Sigmoid colon (tissue), 7 donors: Measurements from ENCODE around the gene MAPK6. TPM values are rescaled to one million over a fixed set of nuclear protein-coding genes. Genes with fewer than 3 reads are reported as not detected.

Experiments used
- DNase-seq: peaks from one replicate; pipeline ENCODE4 v3.0.0-alpha.2; 2019
- H3K27ac ChIP-seq, 4 donors: fragments of 200-600 bp; sonication (generic); one replicate each; pipeline ENCODE4 v1.5.1; 2016 to 2019; ENCODE audit warnings: mild to moderate bottlenecking in 1 of 4
- H3K27me3 ChIP-seq, 3 donors: fragments of 200-600 bp; sonication (generic); one replicate each; pipeline ENCODE4 v1.5.1; 2019; ENCODE audit warnings: mild to moderate bottlenecking in 1 of 3
- H3K36me3 ChIP-seq, 4 donors: fragments of 200-600 bp; sonication (generic); one replicate each; pipeline ENCODE4 v1.5.1; 2016 to 2019
- H3K4me1 ChIP-seq, 4 donors: fragments of 200-600 bp; sonication (generic); one replicate each; pipeline ENCODE4 v1.5.1; 2017 to 2019
- H3K4me3 ChIP-seq, 4 donors: fragments of 200-600 bp; sonication (generic); one replicate each; pipeline ENCODE4 v1.5.1; 2017 to 2019; ENCODE audit warnings: mild to moderate bottlenecking in 2 of 4, moderate library complexity in 1 of 4
- H3K9me3 ChIP-seq, 4 donors: fragments of 200-600 bp in 3 of 4; sonication (generic) in 3 of 4; one replicate each; pipeline versions ENCODE4 v1.5.1 to v1.6.1; 2013 to 2019
- EP300 ChIP-seq, 4 donors: sonication (generic); formaldehyde crosslinking; IDR thresholded peaks; one replicate each; pipeline ENCODE4 v1.6.1; 2017; ENCODE audit warnings: antibody characterized with exemption in 4 of 4
- POLR2A ChIP-seq, 2 donors: fragments of 450-650 bp; IDR thresholded peaks; one replicate each; pipeline ENCODE4 v1.6.1; 2016; ENCODE audit warnings: antibody characterized with exemption in 2 of 2, mild to moderate bottlenecking in 2 of 2, moderate library complexity in 2 of 2
- POLR2AphosphoS5 ChIP-seq, 4 donors: sonication (generic); formaldehyde crosslinking; IDR thresholded peaks; one replicate each; pipeline ENCODE4 v1.6.1; 2017; ENCODE audit warnings: antibody characterized with exemption in 4 of 4
- WGBS, 2 donors: extraction: QIAGEN DNeasy Blood & Tissue Kit; methylation state at CpG; one replicate each; pipeline ENCODE4 v1.1.7; 2013; 5-methylcytosine and 5-hydroxymethylcytosine counted together
- intact Hi-C: fragments of 100-400 bp; cut with DNase I; formaldehyde crosslinking; loops from one replicate; pipeline ENCODE4 v1.15.1; 2023
- polyA plus RNA-seq, 3 donors: library from polyadenylated mRNA; stranded (reverse); fragments of 200-250 nt; gene quantifications; one replicate each; pipeline ENCODE4 v1.2.3, GENCODE V29; 2013
- total RNA-seq, 4 donors: library from RNA; depleted of rRNA; stranded (reverse); fragments of >200 nt; gene quantifications; one replicate each; pipeline ENCODE4 v1.1.0, GENCODE V29; 2016
- TF ChIP-seq, protein P1 (sequence below), 4 experiments: fragments of 450-650 bp in 3 of 4; fragments of 200-600 bp in 1 of 4; IDR thresholded peaks; one replicate each; pipeline ENCODE4 v1.5.1; 2016 to 2019; ENCODE audit warnings: antibody characterized with exemption in 4 of 4, mild to moderate bottlenecking in 3 of 4, moderate library complexity in 2 of 4
- donor health status: healthy with polysubstance abuse.
- donor health status: Bipolar disorder and iron deficiency.
- donor health status: healthy.

MAPK6 gene
- total and polyA plus RNA-seq, 7 donors = 17.3 to 82.1 (median 24.1) TPM

DNA sequence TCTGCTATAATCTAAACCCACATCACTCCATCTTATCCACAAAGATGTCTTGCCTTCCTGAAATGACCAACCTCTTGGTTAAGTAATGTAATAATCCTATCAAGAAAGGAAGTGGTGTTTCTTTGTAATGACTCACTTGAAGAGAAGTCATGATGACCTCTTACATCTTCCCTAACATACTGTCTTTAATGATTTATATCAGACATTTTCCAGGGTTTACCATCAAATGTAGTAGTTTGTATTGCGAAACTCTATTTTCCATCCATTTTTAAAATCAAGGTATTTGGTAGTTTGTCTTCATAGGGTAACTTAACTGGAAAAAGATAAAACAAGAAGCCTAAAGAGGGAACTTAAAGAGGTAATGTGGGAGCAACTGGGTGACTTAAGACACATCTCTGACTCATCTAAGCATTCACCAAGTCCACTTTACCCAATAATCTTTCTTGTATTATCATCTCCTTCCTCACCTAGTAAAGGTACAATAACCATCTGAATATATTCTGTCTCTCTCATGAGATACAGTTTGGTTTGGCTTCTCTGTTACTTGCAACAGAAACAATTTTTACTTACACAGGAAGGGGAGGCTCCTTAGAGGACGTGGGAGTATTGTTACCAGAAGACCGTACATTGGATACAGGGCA lies 5.7 kb upstream of the MAPK6 start:
- Histone ChIP-seq H3K36me3 (no peaks in the 10 kb centered on the region), H3K4me1 (peaks cover 0 to 23% (median 21%) of the 10 kb centered on the region in 4 donors), H3K9me3 (no peaks in the 10 kb centered on the region), H3K27ac (no peak overlapping the region), H3K27me3 (no peaks in the 10 kb centered on the region), H3K4me3 (no peak overlapping the region)
- TF ChIP-seq POLR2AphosphoS5 (IDR thresholded peaks at IDR 0.05) (no peak), EP300 (IDR thresholded peaks at IDR 0.05) (no peak), POLR2A (IDR thresholded peaks at IDR 0.05) (no peak)
- TF ChIP-seq, protein P1, sequence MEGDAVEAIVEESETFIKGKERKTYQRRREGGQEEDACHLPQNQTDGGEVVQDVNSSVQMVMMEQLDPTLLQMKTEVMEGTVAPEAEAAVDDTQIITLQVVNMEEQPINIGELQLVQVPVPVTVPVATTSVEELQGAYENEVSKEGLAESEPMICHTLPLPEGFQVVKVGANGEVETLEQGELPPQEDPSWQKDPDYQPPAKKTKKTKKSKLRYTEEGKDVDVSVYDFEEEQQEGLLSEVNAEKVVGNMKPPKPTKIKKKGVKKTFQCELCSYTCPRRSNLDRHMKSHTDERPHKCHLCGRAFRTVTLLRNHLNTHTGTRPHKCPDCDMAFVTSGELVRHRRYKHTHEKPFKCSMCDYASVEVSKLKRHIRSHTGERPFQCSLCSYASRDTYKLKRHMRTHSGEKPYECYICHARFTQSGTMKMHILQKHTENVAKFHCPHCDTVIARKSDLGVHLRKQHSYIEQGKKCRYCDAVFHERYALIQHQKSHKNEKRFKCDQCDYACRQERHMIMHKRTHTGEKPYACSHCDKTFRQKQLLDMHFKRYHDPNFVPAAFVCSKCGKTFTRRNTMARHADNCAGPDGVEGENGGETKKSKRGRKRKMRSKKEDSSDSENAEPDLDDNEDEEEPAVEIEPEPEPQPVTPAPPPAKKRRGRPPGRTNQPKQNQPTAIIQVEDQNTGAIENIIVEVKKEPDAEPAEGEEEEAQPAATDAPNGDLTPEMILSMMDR (IDR thresholded peaks at IDR 0.05) = no peak
- no peak for DNase-seq
- 72 to 87% methylated on average over 3 of the region's 3 CpGs for WGBS, 2 donors
- intact Hi-C loops = loop anchor here (5.0 kb wide), 1 partner anchor 34 kb away; no protein-coding TSS in a partner anchor

DNA sequence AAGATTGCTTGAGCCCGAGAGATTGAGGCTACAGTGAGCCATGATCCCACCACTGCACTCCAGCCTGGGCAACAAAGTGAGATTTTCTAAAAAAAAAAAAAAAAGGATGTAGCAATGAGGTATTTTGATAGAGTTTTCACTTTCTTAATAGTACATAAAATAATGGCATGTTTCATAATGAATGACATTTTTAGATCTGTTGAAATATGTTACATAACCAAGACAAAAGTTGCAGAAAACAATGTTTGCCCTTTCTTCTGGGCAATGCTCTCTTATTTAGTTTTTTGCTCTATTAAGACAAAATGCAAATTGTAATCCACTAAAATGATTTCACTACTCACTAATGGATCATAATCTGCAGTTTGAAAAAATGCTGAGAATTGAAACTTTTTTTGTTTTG lies 4.4 kb upstream of the MAPK6 start:
- H3K27ac ChIP-seq = no peak overlapping the region
- 98 to 100% methylated on average over 1 of the region's 1 CpG for WGBS, 2 donors
- no peak overlapping the region for H3K4me3 ChIP-seq
- no peaks in the 10 kb centered on the region for H3K27me3 ChIP-seq
- no peaks in the 10 kb centered on the region for H3K36me3 ChIP-seq
- intact Hi-C loops = loop anchor here (5.0 kb wide), 1 partner anchor 33 kb away; no protein-coding TSS in a partner anchor
- TF ChIP-seq POLR2AphosphoS5 (IDR thresholded peaks at IDR 0.05) (no peak), POLR2A (IDR thresholded peaks at IDR 0.05) (no peak)
- H3K9me3 ChIP-seq = no peaks in the 10 kb centered on the region
- peaks cover 0 to 29% (median 26%) of the 10 kb centered on the region in 4 donors for H3K4me1 ChIP-seq
- no peak for DNase-seq

DNA sequence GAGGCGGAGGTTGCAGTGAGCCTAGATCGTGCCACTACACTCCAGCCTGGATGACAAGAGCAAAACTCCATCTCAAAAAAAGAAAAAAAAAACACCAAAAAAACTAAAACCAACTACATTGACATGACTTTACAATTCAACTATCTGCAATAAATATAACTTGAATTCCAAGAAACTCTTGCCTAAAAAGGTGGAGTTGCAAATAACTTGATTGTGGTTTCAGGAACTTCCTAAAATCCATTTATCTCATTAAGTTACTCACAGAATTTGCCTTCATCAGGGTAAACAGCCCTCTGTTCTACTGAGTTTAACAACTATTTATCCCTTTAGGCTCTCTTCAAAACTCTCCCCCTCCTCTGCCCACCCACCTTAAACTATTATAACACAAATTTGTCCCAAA lies 2.7 kb upstream of the MAPK6 start:
- 99 to 100% methylated on average over 2 of the region's 2 CpGs for WGBS, 2 donors

DNA sequence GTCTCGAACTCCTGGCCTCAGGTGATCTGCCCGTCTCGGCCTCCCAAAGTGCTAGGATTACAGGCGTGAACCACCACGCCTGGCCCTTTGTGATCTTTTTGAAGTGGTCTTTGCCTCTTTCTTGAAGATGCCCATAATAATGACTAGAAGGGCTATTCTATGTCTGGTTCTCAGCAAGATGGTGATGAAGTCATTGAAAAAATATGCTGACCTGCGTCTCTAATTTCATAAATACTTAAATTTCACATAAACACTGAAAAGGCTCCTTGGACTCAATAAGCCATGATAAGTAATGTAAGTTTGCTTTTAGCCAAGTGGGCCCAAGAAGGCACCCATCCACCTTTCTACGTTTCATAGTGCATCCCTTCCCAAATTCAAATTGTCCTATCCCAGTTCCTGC lies 775 bp upstream of the MAPK6 start:
- H3K4me1 ChIP-seq = peaks cover 0 to 33% (median 30%) of the 10 kb centered on the region in 4 donors
- peak overlapping the region; percentile 95 to 98 (median 96) for H3K27ac ChIP-seq
- peak overlapping the region in 2 of 4 donors; percentile 59 to 70 for H3K4me3 ChIP-seq
- intact Hi-C loops = no loop called here
- H3K36me3 ChIP-seq = no peaks in the 10 kb centered on the region
- DNase-seq = no peak
- H3K27me3 ChIP-seq = no peaks in the 10 kb centered on the region
- 93 to 96% methylated on average over 7 of the region's 7 CpGs for WGBS, 2 donors
- no peak for TF ChIP-seq POLR2A (IDR thresholded peaks at IDR 0.05)
- TF ChIP-seq, protein P1 (IDR thresholded peaks at IDR 0.05) = no peak
- no peak for TF ChIP-seq POLR2AphosphoS5 (IDR thresholded peaks at IDR 0.05)
- TF ChIP-seq EP300 (IDR thresholded peaks at IDR 0.05) = no peak
- no peaks in the 10 kb centered on the region for H3K9me3 ChIP-seq

More for the DNA sequence above, 2.7 kb upstream of the MAPK6 start:
- TF ChIP-seq, protein P1 (IDR thresholded peaks at IDR 0.05) = no peak
- no peak for TF ChIP-seq EP300 (IDR thresholded peaks at IDR 0.05)
- no peak for TF ChIP-seq POLR2A (IDR thresholded peaks at IDR 0.05)
- no peak for TF ChIP-seq POLR2AphosphoS5 (IDR thresholded peaks at IDR 0.05)
- H3K4me1 ChIP-seq = peaks cover 0 to 28% (median 26%) of the 10 kb centered on the region in 4 donors
- H3K9me3 ChIP-seq = no peaks in the 10 kb centered on the region
- intact Hi-C loops = no loop called here
- no peaks in the 10 kb centered on the region for H3K27me3 ChIP-seq
- H3K36me3 ChIP-seq = no peaks in the 10 kb centered on the region
- DNase-seq = no peak
- no peak overlapping the region for H3K4me3 ChIP-seq
- H3K27ac ChIP-seq = no peak overlapping the region

DNA sequence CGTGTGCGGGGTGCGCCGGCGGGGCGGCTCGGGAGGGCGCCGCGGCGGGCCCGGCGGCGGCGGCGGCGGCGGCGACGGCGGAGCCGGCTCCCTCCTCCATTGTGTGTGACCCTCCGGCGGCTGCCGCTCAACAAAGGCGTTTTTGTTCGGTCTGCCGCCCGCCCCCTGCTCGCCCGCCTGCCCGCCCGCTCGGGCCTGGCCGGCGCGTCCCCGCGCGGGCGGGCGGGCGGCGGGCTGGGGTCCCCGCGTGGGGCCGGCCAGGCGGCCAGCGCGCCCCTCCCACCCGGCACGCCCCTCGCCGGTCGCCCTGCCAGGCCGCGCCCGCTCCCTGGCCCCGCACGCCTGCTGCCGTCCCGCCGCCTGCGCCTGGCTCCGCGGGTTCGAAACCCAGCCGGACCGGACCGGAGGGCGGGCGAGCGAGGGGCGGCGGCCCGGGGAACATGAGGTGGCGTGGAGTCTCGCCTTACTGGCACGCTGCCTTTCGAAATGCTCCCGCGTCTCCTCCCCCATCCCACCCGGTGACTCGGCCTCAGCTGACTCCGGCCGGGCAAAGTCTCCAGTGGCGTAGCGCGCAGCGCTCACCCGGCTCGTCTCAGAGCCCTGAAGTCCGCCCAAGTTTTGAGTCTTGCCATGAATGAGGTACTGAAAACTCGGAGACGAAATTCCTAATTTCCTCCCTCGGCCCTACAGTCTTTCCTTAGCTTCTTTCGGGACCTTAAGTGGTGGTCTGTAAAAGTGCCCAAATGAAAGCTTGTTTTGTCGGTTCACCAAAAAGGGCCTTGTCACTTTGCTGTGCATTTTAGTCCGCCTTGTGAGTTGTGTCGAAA lies 588 bp downstream of the MAPK6 start:
- intact Hi-C loops = loop anchor here (1.0 kb wide), 1 partner anchor 48 kb away; the partner anchor contains the start of gene LEO1

More for the DNA sequence above, 588 bp downstream of the MAPK6 start:
- TF ChIP-seq, protein P1 (IDR thresholded peaks at IDR 0.05) = no peak
- peak; percentile 81 to 91 (median 88) for TF ChIP-seq POLR2AphosphoS5 (IDR thresholded peaks at IDR 0.05)
- TF ChIP-seq POLR2A (IDR thresholded peaks at IDR 0.05) = peak; percentile 57 to 63
- TF ChIP-seq EP300 (IDR thresholded peaks at IDR 0.05) = peak in 2 of 4 donors; percentile 13 to 66
- peak overlapping the region; percentile 95 to 98 (median 96) for H3K27ac ChIP-seq
- no peaks in the 10 kb centered on the region for H3K36me3 ChIP-seq
- peak; percentile 95 for DNase-seq
- H3K9me3 ChIP-seq = no peaks in the 10 kb centered on the region
- peaks cover 0 to 37% (median 32%) of the 10 kb centered on the region in 4 donors for H3K4me1 ChIP-seq
- WGBS, 2 donors = 1% methylated on average over 100 of the region's 100 CpGs
- H3K27me3 ChIP-seq = no peaks in the 10 kb centered on the region
- H3K4me3 ChIP-seq = peak overlapping the region; percentile 59 to 75 (median 70)
